B cell (primary cell): Measurements from ENCODE around the gene HDGFL2. TPM values are rescaled to one million over a fixed set of nuclear protein-coding genes. Genes with fewer than 3 reads are reported as not detected.

Source experiments
- ATAC-seq: fragments of 200-7000 bp; cut with Tn5 transposase; one replicate; pipeline ENCODE4 v1.10.0; 2021; ENCODE audit warnings: low read depth, mild to moderate bottlenecking, moderate number of reproducible peaks, moderate library complexity
- CTCF ChIA-PET: fragments of 350-600 bp; sonication (Branson Sonifier 250); formaldehyde crosslinking; loops from one replicate; lab custom pipeline; 2021; ENCODE audit warnings: antibody characterized with exemption, inconsistent platforms; lab: Charles Lee
- POLR2A ChIA-PET: fragments of 350-600 bp; sonication (Branson Sonifier 250); formaldehyde crosslinking; loops from one replicate; lab custom pipeline; 2021; ENCODE audit warnings: antibody characterized with exemption; lab: Charles Lee
- DNase-seq: peaks from one replicate; pipeline ENCODE4 v3.0.0; 2013
- H2AFZ ChIP-seq: 2 replicates; pipeline ENCODE4 v1.6.1; 2012; ENCODE audit warnings: mild to moderate bottlenecking, low read depth, low read length; ENCODE audit not compliant: insufficient read depth, poor library complexity, severe bottlenecking
- H3K27ac ChIP-seq, 2 donors: 1 replicate in 1 of 2; 2 replicates in 1 of 2; pipeline ENCODE4 v1.5.1; 2012 to 2013; ENCODE audit warnings: low read length in 2 of 2, mild to moderate bottlenecking in 2 of 2, moderate library complexity in 1 of 2
- H3K27me3 ChIP-seq, 4 experiments: fragments of 200-600 bp in 1 of 4; sonication (generic) in 1 of 4; replicated peaks in 1 of 4; 1 replicate in 2 of 4; 2 replicates in 2 of 4; pipeline versions ENCODE4 v1.6.1 to v1.7.0; 2013 to 2016; ENCODE audit warnings: low read length in 3 of 4, mild to moderate bottlenecking in 2 of 4, mixed read lengths in 1 of 4, moderate library complexity in 1 of 4; ENCODE audit not compliant: insufficient read depth in 4 of 4, control insufficient read depth in 3 of 4; ENCODE audit errors: control extremely low read depth in 1 of 4
- H3K36me3 ChIP-seq, 2 experiments: replicated peaks in 1 of 2; 1 replicate in 1 of 2; 2 replicates in 1 of 2; pipeline versions ENCODE4 v1.6.1 to v1.7.1; 2013; ENCODE audit warnings: low read length in 1 of 2; ENCODE audit not compliant: insufficient read depth in 2 of 2, control insufficient read depth in 1 of 2; ENCODE audit errors: control extremely low read depth in 1 of 2, extremely low read depth in 1 of 2
- H3K4me1 ChIP-seq, 2 donors: fragments of 200-600 bp in 1 of 2; sonication (generic) in 1 of 2; 1 replicate in 1 of 2; 2 replicates in 1 of 2; pipeline versions ENCODE4 v1.5.1 to v1.6.1; 2013 to 2017; ENCODE audit warnings: low read length in 2 of 2; ENCODE audit not compliant: control insufficient read depth in 2 of 2, insufficient read depth in 2 of 2
- H3K4me2 ChIP-seq: replicated peaks from 2 replicates; pipeline ENCODE3; 2012; ENCODE audit warnings: mild to moderate bottlenecking, low read depth, low read length; ENCODE audit not compliant: poor library complexity, severe bottlenecking
- H3K4me3 ChIP-seq, 5 experiments: fragments of 200-600 bp in 1 of 5; sonication (generic) in 1 of 5; 1 replicate in 3 of 5; 2 replicates in 2 of 5; pipeline versions ENCODE4 v1.5.1 to v1.7.0; 2011 to 2016; ENCODE audit warnings: low read length in 4 of 5, mild to moderate bottlenecking in 4 of 5, low read depth in 2 of 5, control low read depth in 1 of 5, moderate library complexity in 1 of 5; ENCODE audit not compliant: insufficient read depth in 1 of 5; ENCODE audit errors: control extremely low read depth in 1 of 5, extremely low read depth in 1 of 5
- H3K79me2 ChIP-seq: fragments of 200-600 bp; sonication (generic); one replicate; pipeline ENCODE4 v1.6.0; 2016; ENCODE audit warnings: low read length; ENCODE audit not compliant: control insufficient read depth, insufficient read depth
- H3K9ac ChIP-seq: fragments of 200-600 bp; sonication (generic); 2 replicates; pipeline ENCODE4 v1.6.1; 2017; ENCODE audit warnings: mild to moderate bottlenecking, low read length, moderate library complexity
- H3K9me3 ChIP-seq, 3 donors: one replicate each; pipeline versions ENCODE4 v1.6.1 to v1.7.1; 2013; ENCODE audit warnings: low read length in 2 of 3; ENCODE audit not compliant: control insufficient read depth in 2 of 3, insufficient read depth in 1 of 3; ENCODE audit errors: control extremely low read depth in 1 of 3
- H4K20me1 ChIP-seq: 2 replicates; pipeline ENCODE4 v1.6.0; 2012; ENCODE audit warnings: mild to moderate bottlenecking, low read length; ENCODE audit not compliant: insufficient read depth, control insufficient read depth, poor library complexity, severe bottlenecking
- H3K27ac Mint-ChIP-seq: one replicate; pipeline ENCODE4 v1.8.0; 2021; ENCODE audit warnings: mixed read lengths
- H3K27me3 Mint-ChIP-seq: one replicate; pipeline ENCODE4 v1.8.0; 2021; ENCODE audit warnings: mixed read lengths
- H3K4me1 Mint-ChIP-seq: one replicate; pipeline ENCODE4 v1.8.0; 2021; ENCODE audit warnings: mixed read lengths
- H3K4me3 Mint-ChIP-seq: one replicate; pipeline ENCODE4 v1.8.0; 2021; ENCODE audit warnings: mixed read lengths
- H3K9me3 Mint-ChIP-seq: one replicate; pipeline ENCODE4 v1.8.0; 2022; ENCODE audit warnings: mixed read lengths; ENCODE audit not compliant: insufficient read depth
- EZH2 ChIP-seq: IDR thresholded peaks from 2 replicates; pipeline ENCODE4 v1.6.1; 2012; ENCODE audit warnings: borderline replicate concordance, low read depth, mild to moderate bottlenecking, moderate library complexity, low read length; ENCODE audit not compliant: insufficient read depth, poor library complexity, severe bottlenecking
- WGBS: methylation state at CpG from one replicate; pipeline ENCODE4 v1.1.5; 2013; ENCODE audit warnings: missing lambda C conversion rate; ENCODE audit not compliant: insufficient coverage; 5-methylcytosine and 5-hydroxymethylcytosine counted together
- intact Hi-C: fragments of 100-400 bp; cut with micrococcal nuclease; formaldehyde crosslinking; loops from one replicate; pipeline ENCODE4 v1.10.0; 2022
- polyA plus RNA-seq: library from polyadenylated mRNA; depleted of rRNA; stranded (reverse); fragments of >200 nt; gene quantifications from 2 replicates; pipeline ENCODE4 v1.2.3, GENCODE V29; 2012
- total RNA-seq, 2 donors: library from RNA; stranded (reverse); fragments of 120-200 nt in 1 of 2; gene quantifications; 1 replicate in 1 of 2; 2 replicates in 1 of 2; pipeline versions ENCODE4 v1.2.3 to v1.2.4, GENCODE V29; 2013 to 2022
- TF ChIP-seq, protein P1 (sequence below): fragments of 200-600 bp; IDR thresholded peaks from one replicate; pipeline ENCODE4 v1.8.0; 2022; ENCODE audit warnings: antibody characterized with exemption, mild to moderate bottlenecking

Gene HDGFL2
- total and polyA plus RNA-seq, 2 donors (not counting 1 experiment from before 2014, with no cell fraction given): 18.4 to 49.9 TPM

DNA sequence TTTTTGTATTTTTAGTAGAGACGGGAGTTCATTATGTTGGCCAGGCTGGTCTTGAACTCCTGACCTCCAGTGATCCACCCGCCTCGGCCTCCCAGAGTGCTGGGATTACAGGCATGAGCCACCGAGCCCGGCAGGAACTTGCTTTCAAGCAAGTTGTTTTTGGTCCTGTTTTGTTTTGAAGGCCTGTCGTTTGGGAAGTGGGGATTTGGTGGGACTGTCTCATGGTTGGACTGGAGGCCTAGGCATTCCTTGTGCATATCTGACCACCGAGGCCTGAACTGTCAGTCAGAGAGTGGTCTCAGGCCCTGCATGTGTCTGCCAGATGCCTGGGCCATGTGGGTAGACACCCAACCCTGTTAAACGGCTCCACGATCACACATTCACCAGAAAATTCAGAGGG is 40.8 kb upstream of the HDGFL2 start:
- TF ChIP-seq EZH2: no peak
- TF ChIP-seq, protein P1, sequence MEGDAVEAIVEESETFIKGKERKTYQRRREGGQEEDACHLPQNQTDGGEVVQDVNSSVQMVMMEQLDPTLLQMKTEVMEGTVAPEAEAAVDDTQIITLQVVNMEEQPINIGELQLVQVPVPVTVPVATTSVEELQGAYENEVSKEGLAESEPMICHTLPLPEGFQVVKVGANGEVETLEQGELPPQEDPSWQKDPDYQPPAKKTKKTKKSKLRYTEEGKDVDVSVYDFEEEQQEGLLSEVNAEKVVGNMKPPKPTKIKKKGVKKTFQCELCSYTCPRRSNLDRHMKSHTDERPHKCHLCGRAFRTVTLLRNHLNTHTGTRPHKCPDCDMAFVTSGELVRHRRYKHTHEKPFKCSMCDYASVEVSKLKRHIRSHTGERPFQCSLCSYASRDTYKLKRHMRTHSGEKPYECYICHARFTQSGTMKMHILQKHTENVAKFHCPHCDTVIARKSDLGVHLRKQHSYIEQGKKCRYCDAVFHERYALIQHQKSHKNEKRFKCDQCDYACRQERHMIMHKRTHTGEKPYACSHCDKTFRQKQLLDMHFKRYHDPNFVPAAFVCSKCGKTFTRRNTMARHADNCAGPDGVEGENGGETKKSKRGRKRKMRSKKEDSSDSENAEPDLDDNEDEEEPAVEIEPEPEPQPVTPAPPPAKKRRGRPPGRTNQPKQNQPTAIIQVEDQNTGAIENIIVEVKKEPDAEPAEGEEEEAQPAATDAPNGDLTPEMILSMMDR: no peak
- Mint-ChIP-seq H3K27me3 (no peaks in the 10 kb centered on the region), H3K4me1 (peaks cover 30% of the 10 kb centered on the region), H3K9me3 (no peaks in the 10 kb centered on the region), H3K4me3 (peak overlapping the region; percentile 85), H3K27ac (peak overlapping the region; percentile 97)
- Histone ChIP-seq H3K9ac (peak overlapping the region; percentile 56), H3K27ac (peak overlapping the region; percentile 40 to 78), H3K4me1 (peaks cover 18 to 40% of the 10 kb centered on the region in 2 donors), H3K4me2 (peak overlapping the region; percentile 67), H3K27me3 (no peaks in the 10 kb centered on the region), H3K9me3 (no peaks in the 10 kb centered on the region), H3K79me2 (no peaks in the 10 kb centered on the region), H3K4me3 (no peak overlapping the region), H3K36me3 (no peaks in the 10 kb centered on the region), H2AFZ (no peak overlapping the region), H4K20me1 (no peaks in the 10 kb centered on the region)
- ChIA-PET CTCF (no interaction called here), POLR2A (no interaction called here)
- WGBS: 86% methylated on average over 6 of the region's 9 CpGs
- DNase-seq (no peak), ATAC-seq (no peak)
- intact Hi-C loops: no loop called here

DNA sequence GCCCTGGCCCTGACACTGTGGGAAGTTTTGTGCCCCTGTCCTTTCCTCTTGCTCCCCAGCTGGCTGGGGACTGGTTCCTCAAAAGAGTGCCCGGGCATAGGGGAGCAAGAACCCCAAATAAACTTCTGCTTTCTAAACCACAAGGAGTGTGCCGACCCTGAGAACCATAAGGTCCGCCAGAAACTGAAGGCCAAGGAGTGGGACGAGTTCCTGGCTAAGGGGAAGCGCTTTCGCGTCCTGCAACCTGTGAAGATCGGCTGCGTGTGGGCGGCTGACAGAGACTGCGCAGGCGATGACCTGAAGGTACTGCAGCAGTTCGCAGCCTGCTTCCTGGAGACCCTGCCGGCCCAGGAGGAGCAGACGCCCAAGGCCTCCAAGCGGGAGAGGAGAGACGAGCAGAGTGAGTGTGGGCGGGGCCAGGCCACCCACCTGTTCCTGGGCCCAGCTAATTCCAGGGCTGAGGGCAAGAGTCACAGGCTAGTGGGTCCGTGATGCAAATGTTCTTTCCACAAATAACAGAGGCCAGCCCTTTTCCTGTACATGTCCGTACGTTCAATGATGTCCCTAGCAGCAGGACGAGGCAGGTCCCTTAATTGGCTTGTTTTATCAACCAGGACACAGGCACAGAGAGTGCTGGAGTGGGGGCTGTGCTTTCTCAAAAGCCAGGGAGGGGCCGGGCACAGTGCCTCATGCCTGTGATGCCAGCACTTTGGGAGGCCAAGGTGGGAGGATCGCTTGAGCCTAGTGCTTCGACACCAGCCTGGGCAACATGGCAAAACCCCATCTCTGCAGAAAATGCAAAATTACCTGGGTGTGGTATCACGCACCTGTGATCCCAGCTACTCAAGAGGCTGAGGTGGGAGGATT is 40.1 kb upstream of the HDGFL2 start:
- Mint-ChIP-seq H3K4me3 (peak overlapping the region; percentile 85), H3K4me1 (peaks cover 30% of the 10 kb centered on the region), H3K27me3 (no peaks in the 10 kb centered on the region), H3K9me3 (no peaks in the 10 kb centered on the region), H3K27ac (peak overlapping the region; percentile 97)
- ChIA-PET CTCF (no interaction called here), POLR2A (no interaction called here)
- peak overlapping the region; percentile 56 for H3K9ac ChIP-seq
- no peaks in the 10 kb centered on the region for H4K20me1 ChIP-seq
- H3K27ac ChIP-seq: peak overlapping the region; percentile 40 to 78
- ATAC-seq (peak; percentile 56), DNase-seq (peak; percentile 80)
- H3K36me3 ChIP-seq: no peaks in the 10 kb centered on the region
- H3K4me2 ChIP-seq: peak overlapping the region; percentile 67
- no peaks in the 10 kb centered on the region for H3K79me2 ChIP-seq
- peak overlapping the region; percentile 40 for H2AFZ ChIP-seq
- TF ChIP-seq, protein P1: no peak
- TF ChIP-seq EZH2: no peak
- H3K9me3 ChIP-seq: no peaks in the 10 kb centered on the region
- intact Hi-C loops: no loop called here
- H3K27me3 ChIP-seq: no peaks in the 10 kb centered on the region
- WGBS: 33% methylated on average over 25 of the region's 26 CpGs
- H3K4me1 ChIP-seq: peaks cover 18 to 40% of the 10 kb centered on the region in 2 donors
- peak overlapping the region in 4 of 5 experiments; percentile 11 to 46 (median 28) for H3K4me3 ChIP-seq
